Panc1 (cell line): Measurements from ENCODE around the gene EPHB1. TPM values are rescaled to one million over a fixed set of nuclear protein-coding genes. Genes with fewer than 3 reads are reported as not detected.

ENCODE experiments used
- ATAC-seq: fragments of 200-7000 bp; cut with Tn5 transposase; 2 replicates; pipeline ENCODE4 v1.9.1; 2020; ENCODE audit warnings: mild to moderate bottlenecking, moderate library complexity
- BruUV-seq: library from RNA; stranded (reverse); fragments of 400-500 nt; replicated peaks from 2 replicates; lab custom pipeline; 2021; lab: Mats Ljungman, UMichigan
- CTCF ChIA-PET: fragments of 300-600 bp; sonication (Branson Sonifier 250); formaldehyde crosslinking; loops from one replicate; lab custom pipeline; 2022; ENCODE audit warnings: antibody characterized with exemption; lab: Charles Lee
- POLR2A ChIA-PET: fragments of 300-600 bp; sonication (Branson Sonifier 250); formaldehyde crosslinking; loops from one replicate; lab custom pipeline; 2022; ENCODE audit warnings: antibody characterized with exemption; lab: Charles Lee
- DNase-seq: peaks from one replicate; pipeline ENCODE4 v3.0.0-alpha.2; 2010; ENCODE audit warnings: low read depth, low spot score
- H3K27ac ChIP-seq: 2 replicates; pipeline ENCODE4 v1.5.1; 2011; ENCODE audit warnings: mild to moderate bottlenecking, low read length, inconsistent platforms
- H3K27me3 ChIP-seq: fragments of 200-500 bp; sonication (Bioruptor generic); 2 replicates; pipeline ENCODE4 v1.6.0; 2014; ENCODE audit warnings: low read length, inconsistent platforms; ENCODE audit not compliant: control insufficient read depth, insufficient read depth
- H3K36me3 ChIP-seq: fragments of 200-500 bp; sonication (Bioruptor generic); 2 replicates; pipeline ENCODE4 v1.5.1; 2014; ENCODE audit warnings: inconsistent platforms, mild to moderate bottlenecking, low read length, moderate library complexity; ENCODE audit not compliant: control insufficient read depth, insufficient read depth
- H3K4me1 ChIP-seq: 2 replicates; pipeline ENCODE4 v1.5.1; 2011; ENCODE audit warnings: inconsistent platforms, mild to moderate bottlenecking, low read length, moderate library complexity; ENCODE audit not compliant: control insufficient read depth, insufficient read depth
- H3K4me3 ChIP-seq, 2 experiments: 2 replicates each; pipeline ENCODE4 v1.5.1; 2011 to 2012; ENCODE audit warnings: low read depth in 2 of 2, low read length in 2 of 2, mild to moderate bottlenecking in 2 of 2, inconsistent platforms in 1 of 2, moderate library complexity in 1 of 2
- H3K9me3 ChIP-seq: fragments of 200-500 bp; sonication (Bioruptor generic); 2 replicates; pipeline ENCODE4 v1.5.1; 2014; ENCODE audit warnings: low read depth, mild to moderate bottlenecking, inconsistent platforms, low read length, moderate library complexity; ENCODE audit not compliant: control insufficient read depth, insufficient read depth
- POLR2AphosphoS5 ChIP-seq: IDR thresholded peaks from 2 replicates; pipeline ENCODE4 v1.6.1; 2012; ENCODE audit warnings: mild to moderate bottlenecking, low read depth, low read length, moderate library complexity
- SIN3A ChIP-seq: IDR thresholded peaks from 2 replicates; pipeline ENCODE4 v1.6.1; 2012; ENCODE audit warnings: low read depth, mild to moderate bottlenecking, low read length, moderate library complexity, borderline replicate concordance; ENCODE audit not compliant: insufficient read depth
- TCF7L2 ChIP-seq: IDR thresholded peaks from 2 replicates; pipeline ENCODE4 v1.6.1; 2011; ENCODE audit warnings: mild to moderate bottlenecking, low read depth, low read length, inconsistent platforms
- in situ Hi-C: cut with HindIII; loops from 2 replicates; pipeline ENCODE4 v1.10.0; 2016; ENCODE audit warnings: low sequenced_read_pairs, low pct_unique_long_range_greater_than_20kb
- intact Hi-C: fragments of 100-400 bp; cut with micrococcal nuclease; formaldehyde crosslinking; loops from one replicate; pipeline ENCODE4 v1.10.0; 2022; ENCODE audit not compliant: unreplicated experiment
- total RNA-seq: library from RNA; stranded (reverse); gene quantifications from one replicate; pipeline ENCODE4 v1.2.1, GENCODE V29; 2021; ENCODE audit not compliant: unreplicated experiment
- TF ChIP-seq, protein P1 (sequence below): fragments of 450-650 bp; IDR thresholded peaks from 2 replicates; pipeline ENCODE4 v1.5.1; 2017; ENCODE audit warnings: mild to moderate bottlenecking
- TF ChIP-seq, protein P2 (sequence below), 2 experiments: IDR thresholded peaks; 2 replicates each; pipeline ENCODE4 v1.6.1; 2011 to 2012; ENCODE audit warnings: low read depth in 2 of 2, control low read depth in 1 of 2, low read length in 1 of 2, mild to moderate bottlenecking in 1 of 2, moderate library complexity in 1 of 2; ENCODE audit not compliant: insufficient read depth in 1 of 2

EPHB1 gene
- total RNA-seq, 1 experiment from 2014 or later: 0.46 TPM

DNA sequence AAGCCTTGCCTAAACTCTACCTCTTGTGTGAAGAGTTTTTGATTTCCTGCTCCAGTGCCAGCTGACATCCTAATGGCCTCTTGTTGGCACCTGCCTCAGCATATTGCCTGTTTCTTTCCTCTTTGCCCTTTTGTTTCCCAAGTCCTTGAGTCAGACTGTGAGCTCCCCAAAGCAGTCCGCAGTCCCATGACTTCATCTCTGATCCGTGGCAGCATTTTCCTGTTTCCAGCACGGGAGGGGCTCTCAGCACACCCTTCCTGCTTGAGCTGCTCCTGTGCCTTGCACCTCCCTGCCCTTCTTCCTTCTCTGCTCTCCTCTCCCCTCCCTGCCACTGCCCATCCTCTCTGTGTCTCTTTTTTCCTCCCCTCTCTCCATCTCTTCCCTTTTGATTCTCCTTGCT lies 179.6 kb downstream of the EPHB1 start:
- H3K27me3 ChIP-seq: no peaks in the 10 kb centered on the region
- TF ChIP-seq, protein P1, sequence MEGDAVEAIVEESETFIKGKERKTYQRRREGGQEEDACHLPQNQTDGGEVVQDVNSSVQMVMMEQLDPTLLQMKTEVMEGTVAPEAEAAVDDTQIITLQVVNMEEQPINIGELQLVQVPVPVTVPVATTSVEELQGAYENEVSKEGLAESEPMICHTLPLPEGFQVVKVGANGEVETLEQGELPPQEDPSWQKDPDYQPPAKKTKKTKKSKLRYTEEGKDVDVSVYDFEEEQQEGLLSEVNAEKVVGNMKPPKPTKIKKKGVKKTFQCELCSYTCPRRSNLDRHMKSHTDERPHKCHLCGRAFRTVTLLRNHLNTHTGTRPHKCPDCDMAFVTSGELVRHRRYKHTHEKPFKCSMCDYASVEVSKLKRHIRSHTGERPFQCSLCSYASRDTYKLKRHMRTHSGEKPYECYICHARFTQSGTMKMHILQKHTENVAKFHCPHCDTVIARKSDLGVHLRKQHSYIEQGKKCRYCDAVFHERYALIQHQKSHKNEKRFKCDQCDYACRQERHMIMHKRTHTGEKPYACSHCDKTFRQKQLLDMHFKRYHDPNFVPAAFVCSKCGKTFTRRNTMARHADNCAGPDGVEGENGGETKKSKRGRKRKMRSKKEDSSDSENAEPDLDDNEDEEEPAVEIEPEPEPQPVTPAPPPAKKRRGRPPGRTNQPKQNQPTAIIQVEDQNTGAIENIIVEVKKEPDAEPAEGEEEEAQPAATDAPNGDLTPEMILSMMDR: no peak
- TF ChIP-seq SIN3A (no peak), POLR2AphosphoS5 (no peak)
- TF ChIP-seq, protein P2, sequence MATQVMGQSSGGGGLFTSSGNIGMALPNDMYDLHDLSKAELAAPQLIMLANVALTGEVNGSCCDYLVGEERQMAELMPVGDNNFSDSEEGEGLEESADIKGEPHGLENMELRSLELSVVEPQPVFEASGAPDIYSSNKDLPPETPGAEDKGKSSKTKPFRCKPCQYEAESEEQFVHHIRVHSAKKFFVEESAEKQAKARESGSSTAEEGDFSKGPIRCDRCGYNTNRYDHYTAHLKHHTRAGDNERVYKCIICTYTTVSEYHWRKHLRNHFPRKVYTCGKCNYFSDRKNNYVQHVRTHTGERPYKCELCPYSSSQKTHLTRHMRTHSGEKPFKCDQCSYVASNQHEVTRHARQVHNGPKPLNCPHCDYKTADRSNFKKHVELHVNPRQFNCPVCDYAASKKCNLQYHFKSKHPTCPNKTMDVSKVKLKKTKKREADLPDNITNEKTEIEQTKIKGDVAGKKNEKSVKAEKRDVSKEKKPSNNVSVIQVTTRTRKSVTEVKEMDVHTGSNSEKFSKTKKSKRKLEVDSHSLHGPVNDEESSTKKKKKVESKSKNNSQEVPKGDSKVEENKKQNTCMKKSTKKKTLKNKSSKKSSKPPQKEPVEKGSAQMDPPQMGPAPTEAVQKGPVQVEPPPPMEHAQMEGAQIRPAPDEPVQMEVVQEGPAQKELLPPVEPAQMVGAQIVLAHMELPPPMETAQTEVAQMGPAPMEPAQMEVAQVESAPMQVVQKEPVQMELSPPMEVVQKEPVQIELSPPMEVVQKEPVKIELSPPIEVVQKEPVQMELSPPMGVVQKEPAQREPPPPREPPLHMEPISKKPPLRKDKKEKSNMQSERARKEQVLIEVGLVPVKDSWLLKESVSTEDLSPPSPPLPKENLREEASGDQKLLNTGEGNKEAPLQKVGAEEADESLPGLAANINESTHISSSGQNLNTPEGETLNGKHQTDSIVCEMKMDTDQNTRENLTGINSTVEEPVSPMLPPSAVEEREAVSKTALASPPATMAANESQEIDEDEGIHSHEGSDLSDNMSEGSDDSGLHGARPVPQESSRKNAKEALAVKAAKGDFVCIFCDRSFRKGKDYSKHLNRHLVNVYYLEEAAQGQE (IDR thresholded peaks at IDR 0.05; ENCODE audit: insufficient read depth in 1 of 2, low read depth in 2 of 2, low read length in 1 of 2): no peak
- no peaks in the 10 kb centered on the region for H3K4me1 ChIP-seq
- no peak overlapping the region for H3K27ac ChIP-seq
- H3K36me3 ChIP-seq: no peaks in the 10 kb centered on the region
- POLR2A ChIA-PET: no interaction called here
- in situ Hi-C loops (no loop called here), intact Hi-C loops (no loop called here)
- DNase-seq: no peak
- ATAC-seq: no peak
- H3K9me3 ChIP-seq: no peaks in the 10 kb centered on the region
- CTCF ChIA-PET: no interaction called here
- no peak overlapping the region for H3K4me3 ChIP-seq
- BruUV-seq: no TSS peak

GRCh38 chr3:134976948-134977347 lies 181.9 kb downstream of the EPHB1 start:
- intact Hi-C loops: no loop called here
- no peak overlapping the region for H3K27ac ChIP-seq
- H3K27me3 ChIP-seq: no peaks in the 10 kb centered on the region; the same call in 1 of the 2 replicates
- BruUV-seq: no TSS peak
- H3K9me3 ChIP-seq: no peaks in the 10 kb centered on the region
- no peak for TF ChIP-seq SIN3A
- no peak for TF ChIP-seq TCF7L2
- TF ChIP-seq, protein P1: no peak
- TF ChIP-seq, protein P2 (IDR thresholded peaks at IDR 0.05; ENCODE audit: insufficient read depth in 1 of 2, low read depth in 2 of 2, low read length in 1 of 2): no peak
- no peak for TF ChIP-seq POLR2AphosphoS5
- DNase-seq: no peak
- H3K4me3 ChIP-seq: no peak overlapping the region
- POLR2A ChIA-PET: no interaction called here
- no peak for ATAC-seq
- in situ Hi-C loops: no loop called here
- CTCF ChIA-PET: no interaction called here
- H3K36me3 ChIP-seq: no peaks in the 10 kb centered on the region
- H3K4me1 ChIP-seq: no peaks in the 10 kb centered on the region
